Measurements from ENCODE around the gene DIAPH2.

DNA sequence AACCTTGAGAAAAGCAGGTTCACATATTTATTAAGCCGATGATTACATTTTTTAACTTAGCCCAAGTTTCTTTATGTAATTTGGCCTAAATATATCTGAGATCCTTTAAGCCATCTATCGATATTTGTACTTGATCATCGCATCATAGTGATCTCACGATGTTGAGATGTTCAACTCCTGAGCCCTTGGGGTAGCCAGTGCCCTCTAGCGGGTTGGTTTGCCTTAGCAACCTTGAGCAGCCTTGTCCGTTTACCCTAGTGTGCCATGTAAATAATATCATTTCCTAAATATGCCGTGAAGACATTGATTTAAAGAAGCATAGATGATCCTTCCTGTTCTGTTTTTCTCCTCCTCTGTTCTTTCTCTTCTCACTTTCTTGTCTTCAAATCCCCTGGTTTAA, 631.3 kb downstream of the DIAPH2 start:
- TF ChIP-seq EP300 (IDR thresholded peaks at IDR 0.05) (no peak), POLR2A (IDR thresholded peaks at IDR 0.05) (no peak)
- TF ChIP-seq, protein P1, sequence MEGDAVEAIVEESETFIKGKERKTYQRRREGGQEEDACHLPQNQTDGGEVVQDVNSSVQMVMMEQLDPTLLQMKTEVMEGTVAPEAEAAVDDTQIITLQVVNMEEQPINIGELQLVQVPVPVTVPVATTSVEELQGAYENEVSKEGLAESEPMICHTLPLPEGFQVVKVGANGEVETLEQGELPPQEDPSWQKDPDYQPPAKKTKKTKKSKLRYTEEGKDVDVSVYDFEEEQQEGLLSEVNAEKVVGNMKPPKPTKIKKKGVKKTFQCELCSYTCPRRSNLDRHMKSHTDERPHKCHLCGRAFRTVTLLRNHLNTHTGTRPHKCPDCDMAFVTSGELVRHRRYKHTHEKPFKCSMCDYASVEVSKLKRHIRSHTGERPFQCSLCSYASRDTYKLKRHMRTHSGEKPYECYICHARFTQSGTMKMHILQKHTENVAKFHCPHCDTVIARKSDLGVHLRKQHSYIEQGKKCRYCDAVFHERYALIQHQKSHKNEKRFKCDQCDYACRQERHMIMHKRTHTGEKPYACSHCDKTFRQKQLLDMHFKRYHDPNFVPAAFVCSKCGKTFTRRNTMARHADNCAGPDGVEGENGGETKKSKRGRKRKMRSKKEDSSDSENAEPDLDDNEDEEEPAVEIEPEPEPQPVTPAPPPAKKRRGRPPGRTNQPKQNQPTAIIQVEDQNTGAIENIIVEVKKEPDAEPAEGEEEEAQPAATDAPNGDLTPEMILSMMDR (IDR thresholded peaks at IDR 0.05): no peak
